Measurements from ENCODE around the gene SH3BP1.

GRCh38 chr22:37623075-37624016 is 16.1 kb upstream of the SH3BP1 start:
- TF ChIP-seq GATA2 (IDR thresholded peaks at IDR 0.05; ENCODE audit: low read depth, low read length) = no peak
- no peak for TF ChIP-seq GATA3 (IDR thresholded peaks at IDR 0.05; ENCODE audit: low read depth, low read length)
